HuH-7.5 (cell line): ENCODE results near the gene PLOD2.

Experiments used
- DNase-seq: peaks from one replicate; pipeline ENCODE4 v3.0.0; 2011; ENCODE audit warnings: low spot score

The PLOD2 gene

DNA sequence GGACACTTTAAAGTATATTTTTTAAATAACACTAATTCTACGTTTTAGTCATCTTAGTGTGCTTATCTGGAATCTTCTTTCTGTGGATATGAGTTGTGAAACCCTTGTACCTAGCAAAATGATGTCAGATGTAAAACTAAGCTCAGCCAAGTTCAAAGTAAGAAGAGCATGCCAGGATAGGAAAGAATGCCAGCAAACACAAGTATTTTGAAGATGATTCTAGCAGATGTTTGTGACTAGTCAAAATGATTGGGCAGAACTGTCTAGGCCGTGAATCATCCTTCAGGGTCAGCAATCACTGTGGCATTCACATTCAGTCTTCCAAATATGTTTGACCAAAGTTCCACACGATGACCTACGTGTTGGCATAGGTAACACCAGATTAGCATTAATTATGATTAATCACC, 5.4 kb upstream of the PLOD2 start:
- DNase-seq = no peak

DNA sequence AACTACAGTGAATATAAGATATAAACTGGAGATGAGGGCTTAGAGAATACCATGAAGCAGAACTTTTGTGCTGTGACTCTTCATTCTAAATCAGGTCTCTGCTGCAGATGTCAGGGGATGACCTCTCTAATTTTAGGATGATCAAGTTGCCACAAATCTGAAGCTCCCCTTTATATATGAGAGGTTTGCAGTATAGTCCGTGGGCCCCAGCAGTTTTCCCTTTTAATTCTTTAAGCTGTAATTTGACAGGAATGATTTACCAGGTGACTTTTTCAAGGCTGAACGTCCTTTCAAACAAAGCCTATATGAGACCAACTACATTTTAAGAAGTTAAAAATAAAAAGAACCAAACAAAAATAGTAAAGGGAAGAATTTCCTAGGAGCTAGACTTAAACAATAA, 4.9 kb upstream of the PLOD2 start:
- DNase-seq = no peak

DNA sequence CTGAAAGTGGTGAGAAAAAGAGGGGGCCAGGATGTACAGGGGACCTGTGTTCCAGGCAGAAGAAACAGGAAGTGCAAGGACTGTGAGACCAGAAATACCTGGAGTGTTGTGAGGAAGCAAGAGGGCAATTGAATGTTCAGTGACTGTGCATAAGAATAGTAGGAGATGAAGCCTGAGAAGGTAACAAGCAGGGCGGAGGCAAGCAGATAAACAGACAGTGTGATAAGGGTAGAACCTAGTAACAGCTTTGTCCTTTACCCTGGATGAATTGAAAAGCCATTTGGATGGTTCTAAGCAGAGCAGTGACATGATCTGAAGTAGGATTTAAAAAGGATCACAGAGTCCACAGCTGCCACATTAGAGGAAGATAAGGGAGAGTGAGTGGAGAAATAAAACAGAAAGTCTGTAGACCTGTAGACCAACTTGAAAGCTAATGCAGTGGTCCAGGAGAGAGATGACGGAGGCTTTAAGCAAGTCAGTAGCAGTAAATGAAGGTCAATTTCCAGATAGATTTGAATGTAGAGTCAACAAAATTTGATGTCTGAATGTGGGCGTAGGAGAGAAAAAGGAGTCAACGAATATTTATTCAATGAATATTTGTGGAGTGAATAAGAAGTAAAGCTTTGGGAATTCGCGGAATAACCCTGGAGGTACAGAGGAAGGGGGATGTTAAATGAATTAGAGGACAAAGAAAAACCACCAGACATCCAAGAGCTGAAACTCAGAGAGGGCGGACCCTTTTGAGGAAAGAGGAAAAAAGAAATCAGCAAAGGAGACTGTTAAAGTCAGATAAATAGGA, 4.2 kb upstream of the PLOD2 start:
- no peak for DNase-seq

GRCh38 chr3:146164506-146164905, 3.5 kb upstream of the PLOD2 start:
- DNase-seq = no peak

DNA sequence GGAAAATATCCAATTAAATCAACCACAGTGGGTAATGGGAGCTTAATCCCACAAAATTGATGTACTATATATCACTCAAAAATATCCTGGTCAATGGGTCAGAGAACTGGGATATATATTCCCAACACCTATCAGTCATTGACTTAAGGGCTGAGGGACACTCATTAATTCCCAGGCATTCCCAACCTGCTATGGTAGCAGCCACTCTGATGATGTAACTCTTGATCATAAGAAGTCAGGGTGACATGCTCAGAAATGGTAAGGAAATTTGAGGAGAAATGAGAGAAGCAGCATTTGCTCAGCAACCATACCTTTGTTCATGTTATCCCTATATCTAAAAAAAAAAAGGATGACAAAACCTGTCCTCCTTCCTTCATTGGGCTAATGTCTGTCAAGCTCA, 3.1 kb upstream of the PLOD2 start:
- no peak for DNase-seq

GRCh38 chr3:146163584-146163983, 2.6 kb upstream of the PLOD2 start:
- DNase-seq = no peak

DNA sequence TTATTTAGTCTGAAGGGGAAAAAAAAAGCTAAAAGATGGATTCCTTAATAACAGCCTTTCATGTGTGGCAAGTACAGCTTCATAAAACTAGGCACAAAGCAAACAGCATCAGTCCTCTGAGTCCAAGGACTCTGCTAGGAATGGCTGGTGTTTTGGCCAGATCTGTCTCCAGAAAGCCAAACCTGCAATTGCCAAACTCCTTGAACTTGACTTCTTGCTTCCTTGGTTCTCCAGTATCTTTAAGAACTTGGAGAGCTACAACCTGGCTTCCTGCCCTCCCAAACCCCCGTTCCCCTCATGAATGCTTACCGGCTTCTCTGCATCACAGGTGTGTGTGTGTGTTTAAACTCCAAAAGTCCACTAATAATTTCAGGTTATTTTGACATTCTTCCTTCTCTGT, 1.6 kb upstream of the PLOD2 start:
- no peak for DNase-seq

GRCh38 chr3:146161663-146162002, 649 bp upstream of the PLOD2 start:
- no peak for DNase-seq

GRCh38 chr3:146160321-146160963, 542 bp downstream of the PLOD2 start:
- peak; percentile 79 for DNase-seq

GRCh38 chr3:146159616-146160320, 1.2 kb downstream of the PLOD2 start:
- DNase-seq = no peak

GRCh38 chr3:146159037-146159436, 1.9 kb downstream of the PLOD2 start:
- DNase-seq = no peak

DNA sequence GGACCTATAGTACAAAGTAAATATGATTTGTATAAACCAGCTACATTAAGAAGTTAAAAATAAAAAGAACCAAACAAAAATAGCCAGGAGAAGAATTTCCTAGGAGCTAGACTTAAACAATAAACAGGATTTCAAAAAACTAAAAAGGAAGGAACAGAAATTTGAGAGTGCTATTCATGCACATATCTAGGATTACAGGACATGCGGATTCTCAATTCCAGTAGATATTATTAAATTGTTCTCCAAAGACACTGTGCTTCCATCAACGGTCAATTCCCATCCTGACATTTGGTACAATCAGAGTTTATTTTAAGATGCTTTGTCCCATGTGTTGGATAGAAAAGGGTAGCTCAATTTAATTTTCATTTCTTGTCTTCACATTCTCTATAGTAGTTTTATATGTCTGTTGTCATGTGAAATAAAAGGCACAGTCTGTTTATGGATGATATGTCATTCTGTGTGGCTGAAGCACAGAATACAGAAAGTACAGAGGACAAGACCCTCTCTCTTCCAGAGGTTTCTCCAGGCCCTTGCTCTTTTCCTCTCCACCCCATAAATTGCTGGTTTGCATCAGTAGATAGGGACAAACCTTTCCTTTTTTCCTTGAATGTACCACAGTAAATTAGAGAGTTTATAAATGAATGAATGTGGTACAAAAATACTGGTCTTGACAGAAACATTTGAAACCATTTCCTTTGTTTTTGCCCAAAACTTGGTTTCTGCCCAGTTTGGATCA, 3.5 kb downstream of the PLOD2 start:
- DNase-seq = no peak

GRCh38 chr3:146156666-146157314, 4.2 kb downstream of the PLOD2 start:
- DNase-seq = no peak

GRCh38 chr3:146156095-146156494, 4.9 kb downstream of the PLOD2 start:
- no peak for DNase-seq

DNA sequence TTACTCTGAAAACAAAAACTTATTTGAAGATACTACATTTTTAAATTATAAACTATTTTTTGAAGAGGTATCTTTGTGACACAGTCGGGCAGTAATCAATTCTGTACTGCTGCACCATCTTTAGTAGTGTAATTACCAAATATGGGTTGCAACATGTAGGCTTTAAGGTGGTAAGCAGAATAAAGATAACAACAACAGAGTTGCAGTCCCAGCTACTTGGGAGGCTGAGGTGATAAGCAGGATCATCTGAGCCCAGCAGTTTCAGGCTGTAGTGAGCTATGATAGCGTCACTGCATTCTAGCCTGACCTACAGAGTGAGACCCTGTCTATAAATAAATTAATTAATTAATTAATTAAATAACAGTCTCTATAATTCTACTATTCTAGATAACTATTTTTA, 6.0 kb downstream of the PLOD2 start:
- DNase-seq = no peak

DNA sequence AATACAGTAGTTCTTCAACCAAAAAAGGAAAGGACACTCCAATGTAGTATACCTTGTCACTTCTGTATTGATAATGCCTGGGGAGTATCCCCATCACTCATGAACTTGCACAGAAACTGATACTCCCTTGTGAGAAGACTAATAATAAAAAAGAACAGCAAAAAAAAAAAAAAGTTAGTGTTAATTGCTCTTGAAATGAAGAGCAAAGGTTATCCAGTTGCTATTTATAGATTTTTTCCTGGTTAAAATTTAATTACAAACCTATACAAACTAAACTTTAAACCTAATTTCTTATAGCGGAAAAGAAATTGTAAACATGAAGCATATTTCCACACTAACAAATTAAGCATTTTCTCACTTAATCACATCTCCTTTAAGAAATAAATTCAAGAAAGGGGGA, 6.7 kb downstream of the PLOD2 start:
- no peak for DNase-seq

- no peak for DNase-seq
Measured at GRCh38 chr3:146153429-146153828, 7.6 kb downstream of the PLOD2 start.

DNA sequence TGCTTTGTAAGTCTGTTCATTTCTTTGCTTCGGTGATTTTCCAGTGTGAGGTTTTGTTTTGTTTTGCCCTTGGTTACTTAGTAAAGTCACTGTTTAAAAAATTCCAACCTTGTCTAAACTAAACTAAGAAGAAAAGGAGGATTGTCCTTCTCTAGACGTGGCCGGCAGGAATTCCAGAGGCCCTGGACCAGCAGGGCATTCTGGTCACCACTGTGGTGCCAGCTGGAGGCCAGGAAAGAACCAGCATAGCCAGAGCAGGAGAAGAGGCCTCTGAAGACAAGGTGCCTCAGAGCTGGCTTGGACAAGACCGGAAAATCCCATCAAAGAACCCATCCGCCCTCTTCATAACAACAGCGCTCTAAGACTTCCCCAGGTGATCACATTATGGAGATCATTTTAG, 8.2 kb downstream of the PLOD2 start:
- no peak for DNase-seq

DNA sequence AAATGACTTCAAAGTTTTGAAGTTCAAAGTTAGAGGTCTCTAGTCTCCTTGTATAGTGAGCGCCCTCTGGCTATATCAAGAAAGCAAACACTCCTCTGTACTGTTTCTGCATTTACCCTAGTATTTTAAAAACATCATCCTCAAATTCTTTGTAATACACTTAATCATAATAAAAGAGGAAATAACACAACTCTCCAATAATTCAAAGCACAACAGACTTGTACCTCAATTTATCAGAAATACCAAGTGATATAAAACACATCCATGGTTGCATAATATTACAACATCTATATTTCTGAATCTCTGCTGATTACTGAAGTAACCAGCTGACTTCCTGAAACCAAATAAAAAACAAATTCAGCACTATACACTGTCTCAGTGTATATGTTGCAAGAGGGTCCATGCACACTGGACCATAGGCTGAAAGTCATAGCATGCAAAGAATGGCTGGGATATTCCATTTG, 12.5 kb downstream of the PLOD2 start:
- DNase-seq = no peak

DNA sequence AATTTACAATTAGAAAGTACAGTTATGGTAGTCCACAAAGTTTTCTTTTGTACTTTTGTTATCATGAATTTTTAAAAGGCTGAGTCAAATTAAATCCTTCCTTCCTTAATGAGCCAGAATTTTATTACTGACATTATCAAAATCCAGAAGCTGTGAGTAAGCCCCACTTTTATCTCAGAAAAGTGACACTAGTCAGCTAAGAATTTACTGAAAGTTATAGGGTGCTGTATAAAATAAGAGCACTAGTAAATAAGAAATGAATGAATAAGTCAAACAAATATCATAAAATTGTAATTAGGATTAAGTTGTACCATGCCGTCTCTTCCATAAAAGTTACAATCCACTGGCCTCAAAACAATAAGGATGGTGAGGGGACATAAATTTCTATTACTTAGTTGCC, 15.3 kb downstream of the PLOD2 start:
- DNase-seq = no peak

GRCh38 chr3:146142757-146143156, 18.2 kb downstream of the PLOD2 start:
- no peak for DNase-seq

DNA sequence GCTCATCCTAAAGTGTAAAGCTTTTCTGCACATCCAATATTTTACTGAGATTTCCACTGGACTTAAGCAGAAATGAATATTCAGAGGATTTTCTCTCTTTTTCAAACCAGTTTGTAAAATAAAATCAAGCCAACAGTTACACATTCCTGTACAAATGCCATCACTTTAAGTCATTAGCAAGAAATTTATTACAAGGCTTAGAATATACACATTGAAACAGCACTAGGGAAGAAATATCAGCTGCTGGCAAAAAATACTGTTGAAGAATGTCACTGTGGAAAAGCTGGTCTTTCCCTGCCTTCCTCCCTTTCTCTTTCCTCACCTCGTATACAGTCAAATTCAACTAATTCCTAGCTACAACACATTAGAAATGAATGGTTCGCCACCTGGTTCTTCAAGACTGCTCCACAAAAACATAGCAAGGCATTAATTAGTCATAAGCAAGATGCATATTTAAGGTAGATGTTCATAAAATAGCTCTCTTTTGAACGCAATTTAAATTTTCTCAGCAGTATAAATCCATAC, 21.3 kb downstream of the PLOD2 start:
- no peak for DNase-seq
